ENCODE data around the gene CCNB1IP1.
A peak's percentile ranks its signal among the peaks of the same experiment; 100 is the strongest.
"Not testable (repeated sequence)": the region's sequence is repeated elsewhere in the genome, so short reads cannot be mapped to it uniquely, and the experiment has no call there.

Gene CCNB1IP1

GRCh38 chr14:20306079-20306423, 27.0 kb downstream of the CCNB1IP1 start:
- DNase-seq (no peak), ATAC-seq (peak; percentile 8)
- Mint-ChIP-seq H3K27ac (peak overlapping the region; percentile 88), H3K4me1 (peaks cover 36% of the 10 kb centered on the region), H3K9me3 (no peaks in the 10 kb centered on the region), H3K27me3 (peaks cover 2% of the 10 kb centered on the region), H3K4me3 (peak overlapping the region; percentile 93), H3K36me3 (ENCODE audit: low read depth) (peaks cover 7% of the 10 kb centered on the region)

- H3K9me3 Mint-ChIP-seq, result no peaks in the 10 kb centered on the region
- H3K4me1 Mint-ChIP-seq, result peaks cover 36% of the 10 kb centered on the region
- DNase-seq (peak; percentile 91), ATAC-seq (peak; percentile 95)
- H3K36me3 Mint-ChIP-seq (ENCODE audit: low read depth), result peaks cover 9% of the 10 kb centered on the region
- H3K4me3 Mint-ChIP-seq, result peak within 1 kb of the TSS; percentile 93
- H3K27me3 Mint-ChIP-seq, result peaks cover 2% of the 10 kb centered on the region
- H3K27ac Mint-ChIP-seq, result peak within 1 kb of the TSS; percentile 88
These were observed 27.6 kb downstream of the CCNB1IP1 start, which contains the start of gene TTC5 for GRCh38 chr14:20305265-20306078. Gene TTC5 (minus strand): TSS chr14:20305951. CDS start chr14:20305937, 14 bp downstream.

GRCh38 chr14:20302042-20302755, 30.9 kb downstream of the CCNB1IP1 start:
- Mint-ChIP-seq H3K27me3 (peaks cover 2% of the 10 kb centered on the region), H3K36me3 (ENCODE audit: low read depth) (peaks cover 17% of the 10 kb centered on the region), H3K4me3 (no peak overlapping the region), H3K4me1 (peaks cover 36% of the 10 kb centered on the region), H3K9me3 (no peaks in the 10 kb centered on the region), H3K27ac (no peak overlapping the region)
- no peak for DNase-seq
- peak; percentile 26 for ATAC-seq

GRCh38 chr14:20295067-20295466, 38.0 kb downstream of the CCNB1IP1 start:
- Mint-ChIP-seq H3K27ac (peak overlapping the region; percentile 6), H3K4me3 (no peak overlapping the region), H3K27me3 (no peaks in the 10 kb centered on the region), H3K4me1 (peaks cover 14% of the 10 kb centered on the region), H3K36me3 (ENCODE audit: low read depth) (peaks cover 38% of the 10 kb centered on the region), H3K9me3 (no peaks in the 10 kb centered on the region)
- DNase-seq (peak; percentile 14), ATAC-seq (peak; percentile 85)

GRCh38 chr14:20294636-20295035, 38.4 kb downstream of the CCNB1IP1 start:
- H3K36me3 Mint-ChIP-seq (ENCODE audit: low read depth), result peaks cover 41% of the 10 kb centered on the region

GRCh38 chr14:20281998-20282397, 51.1 kb downstream of the CCNB1IP1 start:
- peaks cover 77% of the 10 kb centered on the region for H3K36me3 Mint-ChIP-seq (ENCODE audit: low read depth)
- not testable (repeated sequence) for H3K4me3 Mint-ChIP-seq, H3K9me3 Mint-ChIP-seq, DNase-seq, H3K27ac Mint-ChIP-seq, ATAC-seq, H3K27me3 Mint-ChIP-seq
- H3K4me1 Mint-ChIP-seq, result peaks cover 19% of the 10 kb centered on the region

More at GRCh38 chr14:20294636-20295035, 38.4 kb downstream of the CCNB1IP1 start:
- Mint-ChIP-seq H3K9me3 (no peaks in the 10 kb centered on the region), H3K27me3 (no peaks in the 10 kb centered on the region), H3K27ac (peak overlapping the region; percentile 6), H3K4me3 (no peak overlapping the region), H3K4me1 (peaks cover 14% of the 10 kb centered on the region)
- ATAC-seq (no peak), DNase-seq (no peak)

- not testable (repeated sequence) for H3K27me3 Mint-ChIP-seq, ATAC-seq, DNase-seq, H3K9me3 Mint-ChIP-seq, H3K4me3 Mint-ChIP-seq, H3K27ac Mint-ChIP-seq
- peaks cover 63% of the 10 kb centered on the region for H3K36me3 Mint-ChIP-seq (ENCODE audit: low read depth)
- peaks cover 19% of the 10 kb centered on the region for H3K4me1 Mint-ChIP-seq
These were observed 52.8 kb downstream of the CCNB1IP1 start for GRCh38 chr14:20280265-20280664.

- Mint-ChIP-seq H3K9me3 (peaks cover 21% of the 10 kb centered on the region), H3K36me3 (ENCODE audit: low read depth) (peaks cover 65% of the 10 kb centered on the region), H3K4me3 (no peak overlapping the region), H3K27me3 (no peaks in the 10 kb centered on the region), H3K27ac (no peak overlapping the region), H3K4me1 (peaks cover 19% of the 10 kb centered on the region)
- ATAC-seq, result no peak
- peak; percentile 6 for DNase-seq
These were observed 54.7 kb downstream of the CCNB1IP1 start for GRCh38 chr14:20278414-20278813.

GRCh38 chr14:20277409-20277808, 55.7 kb downstream of the CCNB1IP1 start:
- Mint-ChIP-seq H3K9me3 (peaks cover 22% of the 10 kb centered on the region), H3K27me3 (no peaks in the 10 kb centered on the region), H3K36me3 (ENCODE audit: low read depth) (peaks cover 66% of the 10 kb centered on the region), H3K4me3 (no peak overlapping the region), H3K27ac (no peak overlapping the region), H3K4me1 (peaks cover 19% of the 10 kb centered on the region)
- ATAC-seq (no peak), DNase-seq (no peak)

- no peaks in the 10 kb centered on the region for H3K27me3 Mint-ChIP-seq
- no peak overlapping the region for H3K27ac Mint-ChIP-seq
- no peak overlapping the region for H3K4me3 Mint-ChIP-seq
- ATAC-seq (no peak), DNase-seq (no peak)
- peaks cover 6% of the 10 kb centered on the region for H3K4me1 Mint-ChIP-seq
- H3K9me3 Mint-ChIP-seq, result peaks cover 29% of the 10 kb centered on the region
- H3K36me3 Mint-ChIP-seq (ENCODE audit: low read depth), result peaks cover 48% of the 10 kb centered on the region
These were observed 59.0 kb downstream of the CCNB1IP1 start for GRCh38 chr14:20274062-20274461.

GRCh38 chr14:20264361-20264760, 68.7 kb downstream of the CCNB1IP1 start:
- not testable (repeated sequence) for H3K27me3 Mint-ChIP-seq; H3K27ac Mint-ChIP-seq; H3K9me3 Mint-ChIP-seq; H3K36me3 Mint-ChIP-seq (ENCODE audit: low read depth); H3K4me1 Mint-ChIP-seq; H3K4me3 Mint-ChIP-seq; ATAC-seq; DNase-seq

GRCh38 chr14:20262642-20263128, 70.4 kb downstream of the CCNB1IP1 start:
- Mint-ChIP-seq H3K4me3 (no peak overlapping the region), H3K9me3 (no peaks in the 10 kb centered on the region), H3K27ac (no peak overlapping the region), H3K27me3 (no peaks in the 10 kb centered on the region), H3K4me1 (peaks cover 3% of the 10 kb centered on the region), H3K36me3 (ENCODE audit: low read depth) (peaks cover 2% of the 10 kb centered on the region)
- DNase-seq, result no peak
- no peak for ATAC-seq

Data from activated naive CD8-positive, alpha-beta T cell treated with anti-CD3 and anti-CD28 coated beads, Interleukin-2, amount 50 U/mL, for 24 hours (primary cell).